GM19023 (cell line): ENCODE data around the gene FGF12.
"Not testable (repeated sequence)": the region's sequence is repeated elsewhere in the genome, so short reads cannot be mapped to it uniquely, and the experiment has no call there.

ENCODE experiments used
- ATAC-seq: cut with Tn5 transposase; IDR thresholded peaks from one replicate; pipeline ENCODE4 v1.9.1; 2021; ENCODE audit warnings: mild to moderate bottlenecking, moderate library complexity; ENCODE audit not compliant: unreplicated experiment

FGF12 gene

GRCh38 chr3:192607798-192608197 lies 119.5 kb downstream of the FGF12 start:
- ATAC-seq = no peak

GRCh38 chr3:192597913-192598312 lies 129.4 kb downstream of the FGF12 start:
- ATAC-seq = no peak

GRCh38 chr3:192597506-192597905 lies 129.8 kb downstream of the FGF12 start:
- no peak for ATAC-seq

- no peak for ATAC-seq
Observed at GRCh38 chr3:192578729-192579128, 148.6 kb downstream of the FGF12 start.

- ATAC-seq = no peak
Observed at GRCh38 chr3:192577811-192578210, 149.5 kb downstream of the FGF12 start.

GRCh38 chr3:192577271-192577670 lies 150.1 kb downstream of the FGF12 start:
- no peak for ATAC-seq

- ATAC-seq = not testable (repeated sequence)
Observed at GRCh38 chr3:192576704-192577103, 150.6 kb downstream of the FGF12 start.

DNA sequence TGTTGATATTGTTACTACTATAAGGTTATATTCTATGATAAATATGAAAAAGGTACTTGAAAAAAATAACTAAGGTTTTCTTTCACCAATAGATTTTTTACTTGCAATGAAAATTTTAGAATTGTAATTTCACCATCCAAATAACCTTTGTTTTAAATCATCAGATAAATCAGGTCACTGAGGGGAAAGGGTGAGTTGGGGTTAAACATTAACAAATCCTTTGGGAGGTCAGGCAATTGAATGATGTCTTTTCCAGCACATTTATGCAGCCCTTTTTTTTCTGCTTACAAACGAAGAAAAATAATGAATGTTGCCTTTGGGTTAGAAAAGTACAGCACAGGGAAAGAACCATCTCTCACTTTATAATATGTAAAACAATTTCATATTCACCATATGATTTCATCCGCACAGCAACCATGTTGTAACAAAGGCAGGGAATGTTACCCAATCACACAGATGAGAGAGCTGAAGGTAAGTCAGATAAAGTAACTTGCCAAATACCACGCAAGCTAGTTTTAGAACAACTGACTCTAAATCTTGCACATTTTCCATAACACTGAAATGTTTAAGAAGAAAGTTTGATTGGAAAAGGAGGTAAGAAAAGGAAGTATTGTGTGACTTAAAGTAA lies 151.3 kb downstream of the FGF12 start:
- no peak for ATAC-seq

- no peak for ATAC-seq
Observed at GRCh38 chr3:192573240-192573639, 154.1 kb downstream of the FGF12 start.

GRCh38 chr3:192570821-192571791 lies 156.2 kb downstream of the FGF12 start:
- no peak for ATAC-seq

DNA sequence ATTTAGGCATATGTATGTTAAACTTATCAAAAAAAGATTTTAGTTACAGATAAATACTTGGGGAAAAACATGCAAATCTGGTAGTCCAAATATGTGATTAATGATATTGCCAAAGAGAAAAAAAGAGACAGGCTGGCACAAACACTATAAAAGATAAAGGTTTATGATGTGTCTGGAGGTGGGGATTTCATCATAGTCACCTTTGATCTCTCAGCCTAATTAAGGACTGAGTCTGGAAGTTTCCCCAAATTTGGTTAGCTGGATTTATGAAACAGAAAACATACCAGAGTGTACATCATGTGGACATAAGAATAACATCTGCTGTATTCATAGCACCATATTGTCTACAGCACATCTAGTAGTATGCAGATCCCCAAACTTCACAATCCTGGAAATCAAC lies 157.0 kb downstream of the FGF12 start:
- ATAC-seq = no peak

DNA sequence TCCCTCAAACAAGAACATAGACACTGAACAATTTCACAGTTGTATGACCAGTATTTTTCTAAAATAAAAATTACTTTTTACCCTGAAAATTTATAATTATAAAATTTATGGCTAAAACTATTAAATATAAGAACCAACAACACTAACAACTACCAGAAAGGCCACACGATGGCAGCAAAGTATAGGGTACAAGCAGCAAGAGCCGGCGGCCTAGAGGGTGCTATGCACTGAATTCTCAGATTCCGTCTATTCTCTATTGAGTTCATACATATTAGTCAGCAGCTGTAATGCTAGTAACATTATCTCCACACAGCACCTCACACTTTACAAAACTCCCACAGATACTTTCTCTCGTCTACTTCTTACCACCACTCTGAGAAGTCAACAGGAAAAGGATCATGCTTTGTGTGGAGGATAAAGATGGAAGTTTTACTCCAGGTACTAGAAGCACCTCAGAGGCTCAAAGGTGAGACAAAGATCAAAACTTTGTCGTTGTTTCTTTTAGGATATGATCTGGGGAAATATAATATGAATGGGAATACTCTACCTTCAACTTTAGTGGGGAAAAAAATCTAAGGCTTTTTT lies 160.5 kb downstream of the FGF12 start:
- ATAC-seq = peak; percentile 82

DNA sequence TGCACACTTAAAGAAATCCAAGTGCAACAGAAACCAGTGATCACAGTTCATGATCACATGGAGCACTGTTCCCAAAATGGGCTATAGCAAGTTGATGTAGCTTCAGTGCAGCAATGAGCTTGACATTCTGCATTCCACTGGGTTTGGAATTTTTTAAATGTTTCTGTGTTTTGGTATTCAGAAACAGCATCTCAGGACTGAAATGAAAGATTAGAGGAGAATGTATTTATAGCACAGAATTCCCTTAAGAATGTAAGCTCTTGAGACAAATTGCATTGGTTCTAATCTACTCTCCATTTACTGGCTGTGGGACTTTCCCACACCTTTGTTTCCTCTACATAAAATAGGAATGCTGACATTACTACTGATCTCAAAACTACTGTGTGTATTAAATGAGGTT lies 162.7 kb downstream of the FGF12 start:
- no peak for ATAC-seq

GRCh38 chr3:192563417-192563816 lies 163.9 kb downstream of the FGF12 start:
- no peak for ATAC-seq

GRCh38 chr3:192553707-192554106 lies 173.6 kb downstream of the FGF12 start:
- no peak for ATAC-seq

GRCh38 chr3:192550356-192550755 lies 177.0 kb downstream of the FGF12 start:
- ATAC-seq = no peak

- no peak for ATAC-seq
Observed at GRCh38 chr3:192545333-192545732, 182.0 kb downstream of the FGF12 start.

GRCh38 chr3:192543163-192543562 lies 184.2 kb downstream of the FGF12 start:
- ATAC-seq = no peak

GRCh38 chr3:192516820-192517219 lies 210.5 kb downstream of the FGF12 start:
- ATAC-seq = no peak

DNA sequence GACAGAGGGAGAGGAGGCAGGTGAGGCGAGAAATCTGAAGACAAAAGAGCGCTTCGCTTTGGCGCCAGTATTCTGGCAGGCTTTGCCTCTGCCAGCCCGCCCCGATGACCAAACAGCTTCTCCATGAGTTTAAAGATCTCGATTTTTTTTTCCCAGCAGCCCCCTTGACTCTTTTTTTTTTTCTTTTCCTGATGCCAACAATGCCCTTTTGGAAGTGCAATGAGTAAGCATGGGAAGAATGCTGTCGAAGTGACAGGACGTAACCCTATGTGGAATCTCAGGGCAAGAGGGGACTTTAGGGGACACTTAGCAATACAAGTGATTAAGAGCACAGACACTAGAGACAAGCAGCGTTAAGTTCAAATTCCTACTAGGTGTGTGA lies 211.7 kb downstream of the FGF12 start:
- ATAC-seq = no peak

DNA sequence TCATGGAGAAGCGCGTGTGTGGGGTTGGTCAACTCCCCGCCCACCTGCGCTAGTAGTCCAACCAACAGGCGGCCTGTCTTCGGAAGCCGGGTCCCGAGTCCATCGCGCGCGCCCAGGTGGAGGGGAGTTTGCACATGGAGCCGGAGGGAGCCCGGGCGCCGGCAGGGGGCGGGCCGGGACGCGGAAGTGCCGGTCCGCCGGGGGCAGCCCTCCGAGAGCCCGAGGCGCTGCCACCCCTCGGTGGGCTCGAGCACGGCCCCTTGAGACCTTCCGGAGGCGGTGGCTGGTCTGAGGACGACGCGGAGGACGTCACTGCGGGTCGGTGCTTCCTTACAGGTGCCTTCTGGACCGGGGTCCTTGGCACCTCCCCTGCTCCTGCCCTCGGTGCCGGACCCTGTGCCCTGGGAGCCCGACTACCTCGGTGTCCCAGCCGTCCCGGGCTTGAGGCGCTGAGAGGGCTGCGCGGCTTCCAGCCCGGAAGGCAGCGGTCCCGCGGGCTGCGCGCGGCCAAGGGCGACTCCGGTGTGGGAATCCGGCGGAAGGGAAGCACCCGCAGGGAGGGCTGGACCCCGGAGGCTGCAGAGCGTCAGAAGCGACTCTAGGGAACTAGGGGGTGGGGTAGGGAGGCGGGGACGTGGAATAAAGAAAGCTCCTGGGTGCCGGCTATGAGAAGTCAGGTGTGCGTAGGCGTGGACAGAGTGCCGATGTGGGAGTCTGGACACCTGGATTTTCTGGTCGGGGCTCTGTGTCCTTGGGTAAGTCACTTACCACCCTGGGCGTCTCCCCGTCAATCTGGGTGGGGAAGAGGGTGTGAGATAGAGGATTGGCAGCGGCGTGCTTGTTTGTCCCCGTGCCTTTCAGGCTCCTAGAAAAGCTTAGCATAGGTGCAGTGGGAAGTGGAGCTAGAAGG lies 212.3 kb downstream of the FGF12 start:
- no peak for ATAC-seq
